ENCODE results near the gene ITGB8.

The ITGB8 gene

DNA sequence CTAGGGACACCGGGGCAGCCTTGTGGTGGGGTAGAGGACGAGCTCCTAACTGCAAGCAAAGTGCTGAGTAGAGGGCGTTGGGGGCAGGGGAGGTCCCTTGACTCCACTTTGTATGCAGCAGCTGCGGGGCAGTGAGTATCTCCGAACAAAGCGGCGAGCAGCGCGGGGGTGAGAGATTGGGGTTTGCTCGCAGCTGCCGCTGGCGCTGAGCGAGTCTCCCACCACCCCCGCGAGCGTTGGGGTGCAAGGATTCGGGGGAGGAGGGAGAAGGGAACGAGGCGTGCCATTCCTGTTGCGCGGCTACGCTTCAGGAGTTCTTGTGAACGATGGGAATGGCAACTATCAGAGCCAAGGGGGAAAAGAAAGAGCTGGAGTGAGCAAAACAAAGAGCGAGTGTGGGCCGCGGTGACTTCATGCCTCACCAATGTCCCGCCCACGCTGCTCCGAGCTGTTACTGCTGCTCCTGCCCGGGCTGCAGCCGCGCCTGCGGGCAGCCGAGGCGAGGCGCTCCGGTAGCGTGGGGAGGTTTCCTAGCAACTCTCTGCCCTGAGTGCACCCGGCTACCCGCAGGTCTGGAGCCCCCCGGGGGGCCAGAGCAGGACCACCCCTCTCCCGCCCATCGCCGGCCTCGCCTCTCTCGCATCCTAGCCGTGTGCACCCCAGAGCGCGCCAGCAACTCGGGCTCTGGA, at the start of gene ITGB8:
Gene ITGB8 (plus strand): TSS at position 662 of the 689 bp plus-strand sequence. CDS start 907 bp downstream, outside the sequence.
- CTCF ChIA-PET = interaction anchor here (0.8 to 3.0 kb wide), 22 partner anchors 10 to 622 kb away, joined by 3 to 16 read pairs (median 4); partner anchors contain the start of genes MACC1 and POLR1F
- TF ChIP-seq, protein P1, sequence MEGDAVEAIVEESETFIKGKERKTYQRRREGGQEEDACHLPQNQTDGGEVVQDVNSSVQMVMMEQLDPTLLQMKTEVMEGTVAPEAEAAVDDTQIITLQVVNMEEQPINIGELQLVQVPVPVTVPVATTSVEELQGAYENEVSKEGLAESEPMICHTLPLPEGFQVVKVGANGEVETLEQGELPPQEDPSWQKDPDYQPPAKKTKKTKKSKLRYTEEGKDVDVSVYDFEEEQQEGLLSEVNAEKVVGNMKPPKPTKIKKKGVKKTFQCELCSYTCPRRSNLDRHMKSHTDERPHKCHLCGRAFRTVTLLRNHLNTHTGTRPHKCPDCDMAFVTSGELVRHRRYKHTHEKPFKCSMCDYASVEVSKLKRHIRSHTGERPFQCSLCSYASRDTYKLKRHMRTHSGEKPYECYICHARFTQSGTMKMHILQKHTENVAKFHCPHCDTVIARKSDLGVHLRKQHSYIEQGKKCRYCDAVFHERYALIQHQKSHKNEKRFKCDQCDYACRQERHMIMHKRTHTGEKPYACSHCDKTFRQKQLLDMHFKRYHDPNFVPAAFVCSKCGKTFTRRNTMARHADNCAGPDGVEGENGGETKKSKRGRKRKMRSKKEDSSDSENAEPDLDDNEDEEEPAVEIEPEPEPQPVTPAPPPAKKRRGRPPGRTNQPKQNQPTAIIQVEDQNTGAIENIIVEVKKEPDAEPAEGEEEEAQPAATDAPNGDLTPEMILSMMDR (IDR thresholded peaks at IDR 0.05; ENCODE audit: control extremely low read depth, extremely low read depth, low read depth, missing control alignments) = peak; percentile 10
- POLR2A ChIA-PET = interaction anchor here (0.9 to 1.9 kb wide), 3 partner anchors 30 to 111 kb away, joined by 4 to 7 read pairs (median 4); no protein-coding TSS in a partner anchor
- DNase-seq (ENCODE audit: extremely low spot score) = peak; percentile 83

DNA sequence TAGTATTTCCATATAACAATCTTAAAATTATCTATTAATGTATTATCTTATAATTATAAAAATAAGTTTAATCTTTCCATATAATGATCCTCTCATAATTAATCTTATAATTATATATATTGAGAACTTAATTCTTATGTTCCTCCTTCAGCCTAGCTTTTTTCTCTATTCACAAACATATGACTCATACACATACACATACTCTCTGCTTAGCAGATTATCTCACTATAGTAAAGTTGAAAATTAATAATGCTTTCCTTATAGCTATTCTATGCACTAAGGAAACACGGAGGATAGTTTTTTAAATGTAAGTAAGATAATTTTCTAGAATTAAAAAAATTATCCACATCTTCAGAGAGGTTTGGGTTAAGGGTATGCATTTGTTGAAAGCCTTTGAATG, 47.7 kb upstream of the ITGB8 start:
- CTCF ChIA-PET = no interaction called here
- no peak for DNase-seq (ENCODE audit: extremely low spot score)
- POLR2A ChIA-PET = no interaction called here
- TF ChIP-seq, protein P1 (IDR thresholded peaks at IDR 0.05; ENCODE audit: control extremely low read depth, extremely low read depth, low read depth, missing control alignments) = no peak

DNA sequence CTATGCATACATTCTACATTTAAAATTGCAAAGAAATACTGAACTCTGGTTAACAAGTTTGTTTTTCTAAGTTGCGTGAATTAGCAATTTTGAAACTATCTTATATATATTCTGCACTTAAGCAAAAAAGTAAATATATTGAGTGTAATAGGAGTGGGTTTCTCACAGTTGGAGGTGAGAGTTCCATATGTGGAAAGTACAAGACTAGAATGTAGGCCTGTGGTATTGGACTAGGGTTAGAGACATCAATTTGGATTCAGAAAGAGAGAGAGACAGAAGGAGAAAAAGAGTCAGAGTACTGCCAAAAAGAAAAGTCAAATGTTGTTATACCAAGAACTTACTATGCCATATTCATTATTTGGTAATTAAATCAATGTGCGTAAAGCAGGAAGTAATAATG, 47.3 kb upstream of the ITGB8 start:
- TF ChIP-seq, protein P1 (IDR thresholded peaks at IDR 0.05; ENCODE audit: control extremely low read depth, extremely low read depth, low read depth, missing control alignments) = no peak
- ChIA-PET CTCF (interaction anchor here (1.0 kb wide), 1 partner anchor 128 kb away, joined by 3 read pairs; no protein-coding TSS in a partner anchor), POLR2A (no interaction called here)
- no peak for DNase-seq (ENCODE audit: extremely low spot score)

DNA sequence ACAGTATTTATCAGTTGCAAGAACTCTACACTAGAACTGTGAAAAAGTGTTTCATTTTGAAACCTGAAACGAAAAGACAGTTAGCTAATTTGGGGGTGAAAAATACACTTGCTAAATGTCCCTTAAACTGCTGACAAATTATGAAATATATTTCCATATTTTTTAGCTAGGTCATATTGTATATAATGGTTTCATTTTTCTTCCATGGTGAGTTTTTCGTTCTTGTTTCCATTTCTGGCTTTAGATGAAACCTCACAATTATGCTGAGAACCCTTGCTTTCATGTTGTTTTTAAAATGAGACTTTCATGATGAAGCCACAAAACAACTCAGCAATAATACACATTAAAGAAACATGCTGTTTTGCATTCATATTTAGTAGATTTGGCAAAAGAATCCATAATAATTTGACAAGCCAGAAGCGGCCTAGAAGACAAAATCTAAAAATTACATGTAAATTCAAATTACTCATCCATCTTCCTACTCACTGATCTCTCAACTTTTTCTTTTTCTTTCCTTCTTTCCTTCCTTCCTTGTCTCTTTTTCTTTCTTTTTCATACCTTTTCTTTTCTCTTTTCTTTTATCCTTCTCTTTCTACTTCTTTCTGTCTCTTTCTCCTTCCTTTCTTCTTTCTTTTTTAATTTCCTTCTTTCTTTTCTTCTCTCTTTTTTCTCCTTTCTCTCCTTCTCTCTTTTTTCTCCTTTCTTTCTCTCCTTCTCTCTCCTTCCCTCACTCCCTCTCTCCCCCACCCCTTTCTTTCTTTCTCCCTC, 46.5 kb upstream of the ITGB8 start:
- POLR2A ChIA-PET = no interaction called here
- CTCF ChIA-PET = interaction anchor here (1.0 kb wide), 1 partner anchor 129 kb away, joined by 3 read pairs; no protein-coding TSS in a partner anchor
- TF ChIP-seq, protein P1 (IDR thresholded peaks at IDR 0.05; ENCODE audit: control extremely low read depth, extremely low read depth, low read depth, missing control alignments) = no peak
- DNase-seq (ENCODE audit: extremely low spot score) = no peak

DNA sequence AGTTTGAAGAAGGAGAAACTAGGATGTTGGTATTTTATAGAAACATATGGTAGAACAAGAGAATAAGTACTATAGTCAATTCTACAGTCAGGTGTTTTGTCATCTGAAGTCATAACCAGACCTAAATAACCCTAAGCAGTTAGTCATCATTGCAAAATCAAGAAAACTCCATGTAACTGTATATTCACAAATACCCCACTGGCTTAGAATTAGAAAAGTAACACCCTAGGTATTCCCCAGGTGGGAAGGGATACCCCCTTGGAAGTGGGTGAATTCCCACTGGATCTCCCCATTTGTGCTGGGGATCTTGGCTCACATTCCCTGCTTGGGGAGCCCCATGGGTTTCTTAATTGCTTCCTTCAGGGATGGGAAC, 45.9 kb upstream of the ITGB8 start:
- POLR2A ChIA-PET = no interaction called here
- CTCF ChIA-PET = no interaction called here

DNA sequence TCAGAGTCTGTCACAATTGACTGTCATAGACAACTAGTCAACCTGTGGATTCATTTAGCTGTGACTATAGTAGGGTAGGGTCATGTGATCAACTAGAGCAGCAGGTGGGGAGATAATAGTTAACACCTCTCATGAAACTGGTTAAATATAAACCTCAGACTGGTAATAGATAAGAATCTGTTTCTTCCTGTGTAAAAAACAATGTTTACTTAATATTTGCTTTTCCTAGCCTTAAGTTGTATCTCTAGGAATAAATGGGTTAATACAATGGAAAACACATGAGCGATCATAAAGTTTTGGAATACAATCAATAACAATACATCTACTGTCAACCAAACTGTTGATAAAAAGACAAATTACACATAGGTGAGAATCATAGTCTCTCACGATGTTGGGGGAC, 43.4 kb upstream of the ITGB8 start:
- TF ChIP-seq, protein P1 (IDR thresholded peaks at IDR 0.05; ENCODE audit: control extremely low read depth, extremely low read depth, low read depth, missing control alignments) = no peak
- ChIA-PET CTCF (interaction anchor here (1.5 kb wide), 1 partner anchor 12 kb away, joined by 5 read pairs; no protein-coding TSS in a partner anchor), POLR2A (no interaction called here)
- no peak for DNase-seq (ENCODE audit: extremely low spot score)

More for the DNA sequence above, 45.9 kb upstream of the ITGB8 start:
- no peak for DNase-seq (ENCODE audit: extremely low spot score)
- TF ChIP-seq, protein P1 (IDR thresholded peaks at IDR 0.05; ENCODE audit: control extremely low read depth, extremely low read depth, low read depth, missing control alignments) = no peak
